D721Med (cell line): ENCODE results near the gene PKD1L1.

Experiments
- DNase-seq: peaks from one replicate; pipeline ENCODE4 v3.0.0; 2011; ENCODE audit warnings: low spot score; ENCODE audit not compliant: insufficient read length
- FAIRE-seq: peaks from 2 replicates; lab custom pipeline; 2011; peaks lifted over from hg19 to GRCh38; lab: Jason Lieb, UNC
- TF ChIP-seq, protein P1 (sequence below): IDR thresholded peaks from 2 replicates; pipeline ENCODE4 v1.5.1; 2012; ENCODE audit warnings: mild to moderate bottlenecking, control low read depth; ENCODE audit not compliant: insufficient read depth; ENCODE audit errors: missing control alignments

The PKD1L1 gene

DNA sequence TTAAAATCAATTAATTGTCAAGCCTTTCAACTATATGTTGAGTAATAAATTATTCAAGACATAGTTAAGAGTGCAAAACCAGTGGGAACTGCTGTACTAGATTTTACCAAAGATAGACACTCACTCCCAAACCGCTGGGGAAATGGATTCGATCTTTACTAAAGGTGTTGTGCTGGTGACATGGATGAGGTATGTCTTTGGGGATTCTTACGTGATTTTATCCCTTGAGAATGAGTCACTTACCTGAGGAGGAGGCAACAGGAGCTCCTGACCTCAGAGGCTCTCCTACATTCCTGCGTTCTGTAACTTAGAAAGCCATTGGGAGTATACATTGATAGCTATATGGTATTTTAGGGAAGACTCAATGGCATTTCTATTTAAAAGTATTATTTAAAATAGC lies 165.5 kb downstream of the PKD1L1 start:
- FAIRE-seq (no peak), DNase-seq (no peak)
- TF ChIP-seq, protein P1, sequence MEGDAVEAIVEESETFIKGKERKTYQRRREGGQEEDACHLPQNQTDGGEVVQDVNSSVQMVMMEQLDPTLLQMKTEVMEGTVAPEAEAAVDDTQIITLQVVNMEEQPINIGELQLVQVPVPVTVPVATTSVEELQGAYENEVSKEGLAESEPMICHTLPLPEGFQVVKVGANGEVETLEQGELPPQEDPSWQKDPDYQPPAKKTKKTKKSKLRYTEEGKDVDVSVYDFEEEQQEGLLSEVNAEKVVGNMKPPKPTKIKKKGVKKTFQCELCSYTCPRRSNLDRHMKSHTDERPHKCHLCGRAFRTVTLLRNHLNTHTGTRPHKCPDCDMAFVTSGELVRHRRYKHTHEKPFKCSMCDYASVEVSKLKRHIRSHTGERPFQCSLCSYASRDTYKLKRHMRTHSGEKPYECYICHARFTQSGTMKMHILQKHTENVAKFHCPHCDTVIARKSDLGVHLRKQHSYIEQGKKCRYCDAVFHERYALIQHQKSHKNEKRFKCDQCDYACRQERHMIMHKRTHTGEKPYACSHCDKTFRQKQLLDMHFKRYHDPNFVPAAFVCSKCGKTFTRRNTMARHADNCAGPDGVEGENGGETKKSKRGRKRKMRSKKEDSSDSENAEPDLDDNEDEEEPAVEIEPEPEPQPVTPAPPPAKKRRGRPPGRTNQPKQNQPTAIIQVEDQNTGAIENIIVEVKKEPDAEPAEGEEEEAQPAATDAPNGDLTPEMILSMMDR, result no peak

DNA sequence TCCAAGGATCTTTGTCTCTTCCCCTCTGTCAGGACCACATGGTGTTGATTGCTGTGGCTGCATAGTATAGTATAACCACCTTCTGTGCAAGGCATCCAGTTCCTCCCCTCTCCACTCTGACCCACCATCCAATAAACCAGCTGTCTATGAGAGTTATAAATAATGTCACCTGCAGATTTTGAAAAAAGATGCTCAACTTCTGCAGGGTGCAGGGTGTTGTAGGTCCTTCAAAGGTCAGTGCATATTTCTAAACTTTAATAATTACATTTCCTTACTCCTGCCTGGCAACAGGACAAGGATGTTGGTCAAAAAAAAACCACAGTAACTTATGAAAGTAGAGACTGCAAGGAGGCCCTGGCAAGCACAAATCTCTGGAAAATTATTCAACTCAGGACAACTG lies 166.2 kb downstream of the PKD1L1 start:
- no peak for DNase-seq
- TF ChIP-seq, protein P1, result no peak
- no peak for FAIRE-seq

DNA sequence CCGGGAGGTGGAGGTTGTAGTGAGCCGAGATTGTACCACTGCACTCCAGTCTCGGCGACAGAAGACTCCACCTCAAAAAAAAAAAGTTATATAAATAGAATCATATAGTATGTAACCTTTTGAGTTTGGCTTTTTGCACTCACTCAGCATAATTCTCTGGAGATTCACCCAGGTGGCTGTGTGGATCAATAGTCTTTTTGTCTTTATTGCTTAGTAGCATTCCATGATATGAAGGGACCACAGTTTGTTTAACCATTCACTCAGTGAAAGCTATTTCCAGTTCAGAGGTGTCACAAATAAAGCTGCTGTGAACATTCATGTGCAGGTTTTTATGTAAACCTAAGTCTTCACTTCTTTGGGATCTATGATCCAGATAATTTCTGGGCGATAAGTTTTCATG lies 167.7 kb downstream of the PKD1L1 start:
- FAIRE-seq, result no peak
- TF ChIP-seq, protein P1, result no peak
- no peak for DNase-seq

DNA sequence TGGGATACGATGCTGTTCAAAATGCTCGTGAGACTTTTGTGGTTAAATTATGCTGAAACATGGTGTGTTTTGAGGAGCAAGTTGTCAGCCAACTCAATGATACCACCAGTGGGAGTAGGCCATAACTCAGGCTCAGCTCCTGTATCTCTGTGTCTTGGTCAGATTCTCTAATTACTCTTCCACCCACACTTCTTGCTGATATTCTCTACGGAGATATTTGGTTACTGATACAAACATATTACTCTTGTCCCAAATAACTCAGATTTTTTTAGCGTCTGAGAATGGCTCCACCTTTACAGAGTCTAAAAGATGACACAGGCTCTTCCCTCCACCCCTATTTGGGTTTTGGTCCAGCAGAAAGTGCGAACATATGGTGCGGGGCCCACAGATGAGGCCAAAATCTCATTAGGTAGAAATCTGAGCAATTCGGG lies 168.9 kb downstream of the PKD1L1 start:
- FAIRE-seq (no peak), DNase-seq (no peak)
- TF ChIP-seq, protein P1, result no peak

DNA sequence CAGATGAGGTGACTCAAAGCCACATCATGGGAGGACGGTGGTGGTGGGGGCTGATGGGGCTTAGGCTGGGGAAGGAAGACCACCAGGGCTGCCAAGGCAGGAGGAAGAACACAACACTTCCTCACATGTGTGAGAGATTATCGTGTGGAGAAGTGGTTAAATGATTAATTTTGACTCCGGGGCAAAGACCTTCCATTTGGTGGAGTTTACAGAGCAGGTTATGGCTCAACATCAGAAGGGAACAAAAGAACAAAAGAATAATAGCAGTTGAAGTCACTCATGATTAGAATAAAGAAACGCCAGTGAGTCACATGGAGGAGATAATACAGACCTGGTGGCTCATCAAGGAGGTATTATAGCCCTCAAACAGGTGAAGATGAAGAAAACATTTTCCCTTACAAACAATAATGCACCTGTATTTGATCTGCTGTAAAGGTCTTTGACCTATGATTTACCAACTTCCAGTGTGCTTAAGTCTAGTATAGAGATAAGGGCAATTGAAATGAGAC lies 170.1 kb downstream of the PKD1L1 start:
- DNase-seq (no peak), FAIRE-seq (no peak)

DNA sequence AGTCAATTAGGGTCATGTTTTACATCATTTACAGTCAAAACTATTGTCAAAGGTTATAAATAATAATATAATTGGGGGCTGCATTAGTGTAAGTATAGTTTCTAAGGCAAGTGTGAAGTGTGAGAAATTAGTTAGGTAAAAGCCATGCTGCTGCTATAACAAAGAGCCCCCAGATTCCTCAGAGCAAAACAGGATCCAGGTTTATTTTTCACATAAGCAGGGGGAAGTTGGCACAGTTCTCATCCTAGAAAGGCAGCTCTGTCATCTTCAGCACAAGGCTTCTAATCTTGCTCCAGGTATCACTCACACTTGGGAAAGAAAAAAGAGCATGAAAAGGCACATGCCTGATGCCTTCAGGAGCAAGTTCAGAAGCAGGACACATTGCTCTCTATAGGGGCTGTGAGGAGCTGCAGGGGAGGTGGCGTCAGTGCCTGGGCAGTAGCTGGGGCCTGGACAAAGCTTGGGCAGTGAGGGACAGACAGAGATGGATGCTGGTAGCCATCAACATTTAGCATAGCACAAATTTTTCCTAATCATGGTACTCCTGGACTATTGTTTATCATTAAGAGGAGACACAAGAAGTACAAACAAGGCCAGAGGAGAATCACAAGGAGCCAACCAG lies 170.6 kb downstream of the PKD1L1 start:
- FAIRE-seq, result no peak
- no peak for DNase-seq
- TF ChIP-seq, protein P1, result no peak

More for the DNA sequence above, 170.1 kb downstream of the PKD1L1 start:
- TF ChIP-seq, protein P1, result no peak

DNA sequence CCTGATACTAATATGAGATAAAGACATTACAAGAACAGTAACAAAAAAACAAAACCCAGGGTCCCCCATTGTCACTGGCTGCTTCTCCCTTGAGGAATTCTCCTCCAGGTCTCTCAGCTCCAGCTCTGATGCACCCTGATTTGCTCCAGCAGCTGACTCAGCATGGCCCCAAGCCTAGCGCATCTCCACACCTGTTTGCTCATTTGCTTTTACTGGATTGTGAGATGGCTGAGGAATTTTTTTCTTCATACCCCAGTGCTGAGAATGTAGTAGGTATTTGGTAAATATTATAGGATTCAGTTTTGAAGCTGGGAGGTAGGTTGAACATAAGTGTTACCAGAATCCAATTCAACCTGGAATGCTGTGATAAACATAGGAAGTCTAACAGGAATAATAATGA lies 171.9 kb downstream of the PKD1L1 start:
- FAIRE-seq (no peak), DNase-seq (no peak)
- TF ChIP-seq, protein P1, result no peak
